ENCODE data around the gene UQCRC2. TPM values are rescaled to one million over a fixed set of nuclear protein-coding genes. Genes with fewer than 3 reads are reported as not detected.

The UQCRC2 gene
- total RNA-seq, 4 donors from 2014 or later, result 112 to 359 (median 321) TPM

- no peak for DNase-seq
- in situ Hi-C loops (cut with MboI; ENCODE audit: low pct_ligation_motif_present in 1 of 4, low pct_unique_long_range_greater_than_20kb in 1 of 4, low sequenced_read_pairs in 3 of 4), result loop anchor here in 3 of 4 donors (5.0 to 25.0 kb wide), 3 partner anchors 62 to 284 kb away; partner anchors contain the start of gene POLR3E (in 1 of the 3)
- H3K9me3 ChIP-seq, result no peaks in the 10 kb centered on the region
- H3K27me3 ChIP-seq, result no peaks in the 10 kb centered on the region
- H3K36me3 ChIP-seq, result no peaks in the 10 kb centered on the region
- peaks cover 0 to 21% (median 15%) of the 10 kb centered on the region in 4 donors for H3K4me1 ChIP-seq
- no peak for TF ChIP-seq CTCF (IDR thresholded peaks at IDR 0.05)
- TF ChIP-seq POLR2A (IDR thresholded peaks at IDR 0.05), result no peak
- TF ChIP-seq EP300 (IDR thresholded peaks at IDR 0.05; ENCODE audit: low read depth), result no peak
- no peak for TF ChIP-seq POLR2AphosphoS5 (IDR thresholded peaks at IDR 0.05)
- H3K4me3 ChIP-seq, result no peak overlapping the region
- intact Hi-C loops (cut with DNase I; ENCODE audit: low total_unique reads), result loop anchor here (5.0 kb wide), 2 partner anchors 74 to 184 kb away; no protein-coding TSS in a partner anchor
- WGBS, 2 donors (ENCODE audit: low coverage in 1 of 2), result 81% methylated on average over 4 of the region's 4 CpGs; no CpG with 5 or more reads in 1 of the 2 donors
- no peak overlapping the region for H3K27ac ChIP-seq
Measured at GRCh38 chr16:22003195-22003594, 50.0 kb downstream of the UQCRC2 start.

- DNase-seq, result no peak
- H3K4me1 ChIP-seq, result peaks cover 6 to 29% (median 23%) of the 10 kb centered on the region in 4 donors
- H3K27ac ChIP-seq, result no peak overlapping the region
- in situ Hi-C loops (cut with MboI; ENCODE audit: low pct_ligation_motif_present in 1 of 4, low pct_unique_long_range_greater_than_20kb in 1 of 4, low sequenced_read_pairs in 3 of 4), result loop anchor here in 3 of 4 donors (5.0 to 25.0 kb wide), 3 partner anchors 60 to 283 kb away; partner anchors contain the start of gene POLR3E (in 1 of the 3)
- no peak for TF ChIP-seq EP300 (IDR thresholded peaks at IDR 0.05; ENCODE audit: low read depth)
- TF ChIP-seq POLR2AphosphoS5 (IDR thresholded peaks at IDR 0.05), result no peak
- no peak for TF ChIP-seq CTCF (IDR thresholded peaks at IDR 0.05)
- TF ChIP-seq POLR2A (IDR thresholded peaks at IDR 0.05), result no peak
- no peaks in the 10 kb centered on the region for H3K36me3 ChIP-seq
- intact Hi-C loops (cut with DNase I; ENCODE audit: low total_unique reads), result loop anchor here (5.0 kb wide), 2 partner anchors 73 to 183 kb away; no protein-coding TSS in a partner anchor
- H3K27me3 ChIP-seq, result no peaks in the 10 kb centered on the region
- no peaks in the 10 kb centered on the region for H3K9me3 ChIP-seq
- no peak overlapping the region for H3K4me3 ChIP-seq
- 86% methylated on average over 3 of the region's 3 CpGs; no CpG with 5 or more reads in 1 of the 2 donors for WGBS, 2 donors (ENCODE audit: low coverage in 1 of 2)
Measured at GRCh38 chr16:22004341-22004740, 51.2 kb downstream of the UQCRC2 start.

- 70 to 76% methylated on average over 1 of the region's 1 CpG for WGBS, 2 donors (ENCODE audit: low coverage in 1 of 2)
- intact Hi-C loops (cut with DNase I; ENCODE audit: low total_unique reads) (loop anchor here (5.0 kb wide), 1 partner anchor 292 kb away; the partner anchor contains the start of gene POLR3E), in situ Hi-C loops (cut with MboI; ENCODE audit: low pct_ligation_motif_present in 1 of 4, low pct_unique_long_range_greater_than_20kb in 1 of 4, low sequenced_read_pairs in 3 of 4) (loop anchor here in 2 of 4 donors (10.0 to 25.0 kb wide), 2 partner anchors 59 to 282 kb away; partner anchors contain the start of gene POLR3E (in 1 of the 2))
- TF ChIP-seq POLR2A (IDR thresholded peaks at IDR 0.05) (no peak), POLR2AphosphoS5 (IDR thresholded peaks at IDR 0.05) (no peak), EP300 (IDR thresholded peaks at IDR 0.05; ENCODE audit: low read depth) (no peak), CTCF (IDR thresholded peaks at IDR 0.05) (no peak)
- DNase-seq, result no peak
- Histone ChIP-seq H3K27ac (no peak overlapping the region), H3K9me3 (no peaks in the 10 kb centered on the region), H3K27me3 (no peaks in the 10 kb centered on the region), H3K4me1 (peaks cover 7 to 34% (median 24%) of the 10 kb centered on the region in 4 donors), H3K36me3 (no peaks in the 10 kb centered on the region), H3K4me3 (no peak overlapping the region)
Measured at GRCh38 chr16:22005746-22006145, 52.6 kb downstream of the UQCRC2 start.

- Histone ChIP-seq H3K27ac (no peak overlapping the region), H3K9me3 (no peaks in the 10 kb centered on the region), H3K4me3 (no peak overlapping the region), H3K27me3 (no peaks in the 10 kb centered on the region), H3K4me1 (peaks cover 7 to 33% (median 25%) of the 10 kb centered on the region in 4 donors), H3K36me3 (no peaks in the 10 kb centered on the region)
- intact Hi-C loops (cut with DNase I; ENCODE audit: low total_unique reads) (loop anchor here (5.0 kb wide), 1 partner anchor 291 kb away; the partner anchor contains the start of gene POLR3E), in situ Hi-C loops (cut with MboI; ENCODE audit: low pct_ligation_motif_present in 1 of 4, low pct_unique_long_range_greater_than_20kb in 1 of 4, low sequenced_read_pairs in 3 of 4) (loop anchor here in 2 of 4 donors (10.0 to 25.0 kb wide), 2 partner anchors 58 to 281 kb away; partner anchors contain the start of gene POLR3E (in 1 of the 2))
- no peak for DNase-seq
- WGBS, 2 donors (ENCODE audit: low coverage in 1 of 2), result 71 to 82% methylated on average over 6 of the region's 6 CpGs
- no peak for TF ChIP-seq POLR2AphosphoS5 (IDR thresholded peaks at IDR 0.05)
- no peak for TF ChIP-seq CTCF (IDR thresholded peaks at IDR 0.05)
- TF ChIP-seq POLR2A (IDR thresholded peaks at IDR 0.05), result no peak
- TF ChIP-seq EP300 (IDR thresholded peaks at IDR 0.05; ENCODE audit: low read depth), result no peak
Measured at GRCh38 chr16:22006636-22007035, 53.5 kb downstream of the UQCRC2 start.

Measured in transverse colon (tissue), 4 donors.